IMR-90 (cell line): ENCODE results near the gene PRKCE. TPM values are rescaled to one million over a fixed set of nuclear protein-coding genes. Genes with fewer than 3 reads are reported as not detected.
A peak's percentile ranks its signal among the peaks of the same experiment; 100 is the strongest.

Experiments used
- ATAC-seq: fragments of 200-7000 bp; cut with Tn5 transposase; 2 replicates; pipeline ENCODE4 v1.9.1; 2020; ENCODE audit warnings: low read depth, mild to moderate bottlenecking, moderate library complexity
- BruUV-seq: library from RNA; stranded (reverse); fragments of 400-500 nt; replicated peaks from 2 replicates; lab custom pipeline; 2021; lab: Mats Ljungman, UMichigan
- CTCF ChIA-PET: fragments of 300-600 bp; formaldehyde crosslinking; extraction: SDS; loops from one replicate; lab custom pipeline; 2021; ENCODE audit warnings: antibody characterized with exemption; lab: Yijun Ruan, JAX
- POLR2A ChIA-PET: fragments of 300-600 bp; sonication (Branson Sonifier 250); formaldehyde crosslinking; loops from one replicate; lab custom pipeline; 2022; ENCODE audit warnings: antibody characterized with exemption; ENCODE audit not compliant: unreplicated experiment; lab: Charles Lee
- DNase-seq: peaks from one replicate; pipeline ENCODE4 v3.0.0; 2013
- H2AFZ ChIP-seq: replicated peaks from 2 replicates; pipeline ENCODE3; 2013; ENCODE audit warnings: low read length, mild to moderate bottlenecking; ENCODE audit not compliant: poor library complexity
- H2AK5ac ChIP-seq: 2 replicates; pipeline ENCODE4 v1.6.1; 2013; ENCODE audit warnings: low read depth, low read length, inconsistent platforms
- H2AK9ac ChIP-seq: replicated peaks from 2 replicates; pipeline ENCODE3; 2013; ENCODE audit warnings: mild to moderate bottlenecking, low read depth, low read length, moderate library complexity; ENCODE audit not compliant: poor library complexity
- H2BK120ac ChIP-seq: 2 replicates; pipeline ENCODE4 v1.6.1; 2013; ENCODE audit warnings: low read depth, low read length, inconsistent platforms
- H2BK15ac ChIP-seq: 3 replicates; pipeline ENCODE4 v1.6.1; 2013; ENCODE audit warnings: low read depth, low read length, inconsistent platforms
- H2BK20ac ChIP-seq: 2 replicates; pipeline ENCODE4 v1.6.1; 2013; ENCODE audit warnings: low read depth, mild to moderate bottlenecking, inconsistent platforms, low read length, moderate library complexity
- H2BK5ac ChIP-seq: 2 replicates; pipeline ENCODE4 v1.6.1; 2013; ENCODE audit warnings: mild to moderate bottlenecking, low read depth, low read length, inconsistent platforms; ENCODE audit not compliant: poor library complexity, severe bottlenecking
- H3K14ac ChIP-seq: replicated peaks from 2 replicates; pipeline ENCODE4 v1.6.1; 2013; ENCODE audit warnings: low read depth, low read length, inconsistent platforms
- H3K18ac ChIP-seq: 2 replicates; pipeline ENCODE4 v1.6.1; 2013; ENCODE audit warnings: low read depth, low read length, control low read depth
- H3K23ac ChIP-seq: 2 replicates; pipeline ENCODE4 v1.6.1; 2013; ENCODE audit warnings: low read depth, low read length, inconsistent platforms
- H3K27ac ChIP-seq: 2 replicates; pipeline ENCODE4 v1.5.1; 2013; ENCODE audit warnings: mild to moderate bottlenecking, control low read depth, low read length; ENCODE audit not compliant: insufficient read depth
- H3K27me3 ChIP-seq: 2 replicates; pipeline ENCODE4 v1.6.1; 2013; ENCODE audit warnings: low read length; ENCODE audit not compliant: control insufficient read depth, insufficient read depth
- H3K36me3 ChIP-seq: 2 replicates; pipeline ENCODE4 v1.6.1; 2013; ENCODE audit warnings: low read length, mixed read lengths; ENCODE audit not compliant: control insufficient read depth, insufficient read depth
- H3K4ac ChIP-seq: 2 replicates; pipeline ENCODE4 v1.6.1; 2013; ENCODE audit warnings: low read depth, low read length, inconsistent platforms
- H3K4me1 ChIP-seq: 2 replicates; pipeline ENCODE4 v1.6.1; 2013; ENCODE audit warnings: low read length, mixed read lengths; ENCODE audit not compliant: control insufficient read depth, insufficient read depth
- H3K4me2 ChIP-seq: 2 replicates; pipeline ENCODE4 v1.6.1; 2013; ENCODE audit warnings: low read depth, mild to moderate bottlenecking, control low read depth, low read length, moderate library complexity
- H3K4me3 ChIP-seq: 2 replicates; pipeline ENCODE4 v1.5.1; 2013; ENCODE audit warnings: low read depth, mild to moderate bottlenecking, control low read depth, low read length, moderate library complexity; ENCODE audit not compliant: insufficient read depth
- H3K56ac ChIP-seq: 2 replicates; pipeline ENCODE4 v1.6.1; 2013; ENCODE audit warnings: low read length, inconsistent platforms; ENCODE audit not compliant: insufficient read depth; ENCODE audit errors: extremely low read depth
- H3K79me1 ChIP-seq, 2 experiments: 2 replicates each; pipeline ENCODE4 v1.6.1; 2013; ENCODE audit warnings: low read length in 2 of 2, inconsistent platforms in 1 of 2, low read depth in 1 of 2
- H3K9ac ChIP-seq: 2 replicates; pipeline ENCODE4 v1.6.1; 2013; ENCODE audit warnings: low read depth, low read length, control low read depth
- H3K9me1 ChIP-seq: 2 replicates; pipeline ENCODE4 v1.6.1; 2013; ENCODE audit warnings: low read length, inconsistent platforms; ENCODE audit not compliant: insufficient read depth
- H3K9me3 ChIP-seq: 2 replicates; pipeline ENCODE4 v1.6.1; 2013; ENCODE audit warnings: low read length; ENCODE audit not compliant: control insufficient read depth, insufficient read depth
- H4K20me1 ChIP-seq: 2 replicates; pipeline ENCODE4 v1.6.1; 2013; ENCODE audit warnings: low read length, inconsistent platforms; ENCODE audit not compliant: insufficient read depth
- H4K5ac ChIP-seq: 2 replicates; pipeline ENCODE4 v1.6.1; 2013; ENCODE audit warnings: mild to moderate bottlenecking, low read depth, low read length, control low read depth
- H4K8ac ChIP-seq, 2 experiments: 2 replicates each; pipeline ENCODE4 v1.6.1; 2013; ENCODE audit warnings: low read depth in 2 of 2, low read length in 2 of 2, control low read depth in 1 of 2, inconsistent platforms in 1 of 2
- H4K91ac ChIP-seq: 2 replicates; pipeline ENCODE4 v1.6.1; 2013; ENCODE audit warnings: low read depth, low read length, inconsistent platforms; ENCODE audit not compliant: insufficient read depth
- MAFK ChIP-seq: IDR thresholded peaks from 2 replicates; pipeline ENCODE4 v1.6.1; 2012; ENCODE audit warnings: low read depth, low read length, improper control_type of control experiment
- MAZ ChIP-seq: IDR thresholded peaks from 2 replicates; pipeline ENCODE4 v1.6.1; 2012; ENCODE audit warnings: low read depth, mild to moderate bottlenecking, low read length, improper control_type of control experiment, moderate library complexity, borderline replicate concordance
- MXI1 ChIP-seq: IDR thresholded peaks from 2 replicates; pipeline ENCODE4 v1.6.1; 2012; ENCODE audit warnings: low read depth, mild to moderate bottlenecking, low read length, moderate library complexity, borderline replicate concordance
- NFE2L2 ChIP-seq: fragments of 150-350 bp; IDR thresholded peaks from 2 replicates; pipeline ENCODE4 v1.6.1; 2016; ENCODE audit warnings: low read depth, mild to moderate bottlenecking, low read length
- RAD21 ChIP-seq: IDR thresholded peaks from 2 replicates; pipeline ENCODE4 v1.6.1; 2012; ENCODE audit warnings: low read length, improper control_type of control experiment
- RFX5 ChIP-seq: IDR thresholded peaks from 2 replicates; pipeline ENCODE4 v1.8.0; 2012; ENCODE audit warnings: low read depth, mild to moderate bottlenecking, low read length, moderate library complexity
- WGBS, 2 experiments: methylation state at CpG; one replicate each; pipeline versions ENCODE4 v1.1.5 to v1.1.7; 2013; ENCODE audit warnings: missing lambda C conversion rate in 2 of 2; ENCODE audit not compliant: insufficient read length in 1 of 2; ENCODE audit errors: extremely low coverage in 2 of 2; 5-methylcytosine and 5-hydroxymethylcytosine counted together
- dilution Hi-C: fragments of 300-500 bp; cut with HindIII; formaldehyde crosslinking; loops from one replicate; pipeline ENCODE4 v1.14.3; 2018; ENCODE audit warnings: low sequenced_read_pairs; ENCODE audit not compliant: unreplicated experiment
- in situ Hi-C: fragments of 300-500 bp; cut with MboI; formaldehyde crosslinking; loops from 3 replicates; pipeline ENCODE4 v1.14.3; 2019; ENCODE audit warnings: low sequenced_read_pairs, inconsistent platforms, mixed read lengths
- intact Hi-C: fragments of 100-400 bp; cut with micrococcal nuclease; formaldehyde crosslinking; loops from 2 replicates; pipeline ENCODE4 v1.10.0; 2022
- polyA plus RNA-seq, 3 experiments: library from polyadenylated mRNA; depleted of rRNA; stranded (reverse); fragments of >200 nt; gene quantifications; 2 replicates each; pipeline ENCODE4 v1.2.3, GENCODE V29; 2012; ENCODE audit warnings: low replicate concordance in 1 of 3
- total RNA-seq: library from RNA; depleted of rRNA; stranded (reverse); fragments of >200 nt; gene quantifications from 2 replicates; pipeline ENCODE4 v1.2.3, GENCODE V29; 2012

The PRKCE gene
- total and polyA plus RNA-seq, 2 of the 4 experiments (the other 2 are of a cell fraction), result 8.1 to 32.4 TPM

DNA sequence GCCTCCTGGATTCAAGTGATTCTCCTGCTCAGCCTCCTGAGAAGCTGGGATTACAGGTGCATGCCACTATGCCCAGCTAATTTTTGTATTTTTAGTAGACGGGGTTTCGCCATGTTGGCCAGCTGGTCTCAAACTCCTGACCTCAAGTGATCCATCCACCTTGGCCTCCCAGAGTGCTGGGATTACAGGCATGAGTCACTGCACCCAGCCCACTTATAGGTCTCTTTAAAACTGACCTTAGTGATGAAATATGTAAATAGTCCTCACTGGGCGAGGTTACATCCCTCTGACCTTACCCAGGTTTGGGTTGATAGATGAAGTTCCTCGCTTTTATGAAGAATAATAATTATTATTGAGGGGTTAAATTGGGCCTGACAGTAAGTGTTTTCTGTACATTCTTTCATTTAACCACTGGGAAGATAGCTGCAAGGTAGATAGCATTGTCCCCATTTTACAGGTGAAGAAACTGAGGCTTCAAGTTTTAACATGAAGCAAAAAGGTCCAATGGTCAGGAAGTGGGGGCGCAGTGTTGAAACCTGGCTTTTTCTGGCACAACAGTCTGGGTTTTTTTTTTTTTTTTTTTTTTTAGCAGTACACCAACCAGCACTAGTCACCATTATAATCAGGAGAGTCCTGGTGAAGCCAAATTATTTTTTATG, 471.0 kb downstream of the PRKCE start:
- in situ Hi-C loops (no loop called here), dilution Hi-C loops (no loop called here), intact Hi-C loops (no loop called here)
- Histone ChIP-seq H2BK120ac (no peak overlapping the region), H3K14ac (no peak overlapping the region), H3K18ac (no peak overlapping the region), H4K20me1 (no peaks in the 10 kb centered on the region), H2BK20ac (no peak overlapping the region), H3K4me1 (peaks cover 6% of the 10 kb centered on the region), H3K79me1 (peaks cover 7% of the 10 kb centered on the region in 2 experiments; a peak in 2 of 4 replicates), H3K4ac (no peak overlapping the region), H3K36me3 (no peaks in the 10 kb centered on the region), H3K4me3 (no peak overlapping the region), H2BK15ac (no peak overlapping the region), H2AFZ (no peak overlapping the region), H3K56ac (no peak overlapping the region), H3K23ac (no peak overlapping the region), H3K9me1 (peaks cover 3% of the 10 kb centered on the region; the same call in 1 of the 2 replicates), H4K5ac (no peak overlapping the region), H2AK5ac (no peak overlapping the region), H3K4me2 (no peak overlapping the region), H2BK5ac (no peak overlapping the region), H3K27me3 (no peaks in the 10 kb centered on the region), H4K91ac (no peak overlapping the region), H2AK9ac (no peak overlapping the region), H3K27ac (no peak overlapping the region), H3K9ac (no peak overlapping the region), H4K8ac (no peak overlapping the region), H3K9me3 (no peaks in the 10 kb centered on the region)
- TF ChIP-seq RFX5, result no peak
- TF ChIP-seq NFE2L2, result no peak
- TF ChIP-seq MXI1, result no peak
- TF ChIP-seq MAFK, result no peak
- TF ChIP-seq MAZ, result no peak
- TF ChIP-seq RAD21, result no peak
- DNase-seq, result no peak
- CTCF ChIA-PET, result interaction anchor here (1.0 kb wide), 1 partner anchor 60 kb away, joined by 3 read pairs; no protein-coding TSS in a partner anchor
- ATAC-seq, result 0 out of 2 replicates have a peak, but pooled peaks have one; percentile 28
- BruUV-seq, result no TSS peak
- POLR2A ChIA-PET, result no interaction called here
- 64% methylated on average over 2 of the region's 5 CpGs; no CpG with 5 or more reads in 1 of the 2 experiments for WGBS, 2 experiments
